DND-41 (cell line): Measurements from ENCODE around the gene ARL17B.
"Not testable (repeated sequence)": the region's sequence is repeated elsewhere in the genome, so short reads cannot be mapped to it uniquely, and the experiment has no call there.

Source experiments
- ATAC-seq: fragments of 200-7000 bp; cut with Tn5 transposase; 3 replicates; pipeline ENCODE4 v1.9.1; 2021; ENCODE audit warnings: low read depth; ENCODE audit not compliant: insufficient read depth
- DNase-seq: peaks from one replicate; pipeline ENCODE4 v3.0.0-alpha.2; 2020
- H2AFZ ChIP-seq: 2 replicates; pipeline ENCODE4 v1.6.0; 2012; ENCODE audit warnings: low read depth, low read length
- H3K27ac ChIP-seq: 2 replicates; pipeline ENCODE4 v1.5.1; 2012; ENCODE audit warnings: low read length, inconsistent platforms
- H3K27me3 ChIP-seq: fragments of 200-600 bp; sonication (generic); 2 replicates; pipeline ENCODE4 v1.6.0; 2012; ENCODE audit warnings: low read length, mild to moderate bottlenecking, inconsistent platforms; ENCODE audit not compliant: insufficient read depth, poor library complexity
- H3K36me3 ChIP-seq: 2 replicates; pipeline ENCODE4 v1.5.1; 2012; ENCODE audit warnings: low read length, inconsistent platforms; ENCODE audit not compliant: insufficient read depth
- H3K4me1 ChIP-seq: 2 replicates; pipeline ENCODE4 v1.5.1; 2012; ENCODE audit warnings: mild to moderate bottlenecking, low read length; ENCODE audit not compliant: insufficient read depth
- H3K4me2 ChIP-seq: 2 replicates; pipeline ENCODE4 v1.6.0; 2012; ENCODE audit warnings: mild to moderate bottlenecking, moderate library complexity, low read length, inconsistent platforms; ENCODE audit not compliant: insufficient read depth
- H3K4me3 ChIP-seq, 2 experiments: fragments of 200-600 bp in 1 of 2; shearing (Covaris generic) in 1 of 2; 2 replicates each; pipeline ENCODE4 v1.5.1; 2012 to 2016; ENCODE audit warnings: inconsistent platforms in 2 of 2, low read length in 2 of 2, mild to moderate bottlenecking in 2 of 2, low read depth in 1 of 2, moderate library complexity in 1 of 2
- H3K79me2 ChIP-seq: 2 replicates; pipeline ENCODE4 v1.6.0; 2012; ENCODE audit warnings: low read length, inconsistent platforms; ENCODE audit not compliant: insufficient read depth
- H3K9ac ChIP-seq: 2 replicates; pipeline ENCODE4 v1.6.0; 2012; ENCODE audit warnings: low read depth, mild to moderate bottlenecking, inconsistent platforms, low read length, moderate library complexity
- H3K9me3 ChIP-seq: 2 replicates; pipeline ENCODE4 v1.5.1; 2012; ENCODE audit warnings: low read length, moderate library complexity, mild to moderate bottlenecking, inconsistent platforms; ENCODE audit not compliant: insufficient read depth, severe bottlenecking
- H4K20me1 ChIP-seq: 2 replicates; pipeline ENCODE4 v1.6.0; 2012; ENCODE audit warnings: low read length; ENCODE audit not compliant: insufficient read depth

Gene ARL17B

GRCh38 chr17:46385491-46385890, 23.9 kb upstream of the ARL17B start:
- not testable (repeated sequence) for H4K20me1 ChIP-seq, H3K4me2 ChIP-seq, H3K27me3 ChIP-seq, H3K4me1 ChIP-seq, H3K9me3 ChIP-seq, H3K27ac ChIP-seq, H3K4me3 ChIP-seq, H3K79me2 ChIP-seq, H3K9ac ChIP-seq, H3K36me3 ChIP-seq, H2AFZ ChIP-seq, DNase-seq, ATAC-seq

DNA sequence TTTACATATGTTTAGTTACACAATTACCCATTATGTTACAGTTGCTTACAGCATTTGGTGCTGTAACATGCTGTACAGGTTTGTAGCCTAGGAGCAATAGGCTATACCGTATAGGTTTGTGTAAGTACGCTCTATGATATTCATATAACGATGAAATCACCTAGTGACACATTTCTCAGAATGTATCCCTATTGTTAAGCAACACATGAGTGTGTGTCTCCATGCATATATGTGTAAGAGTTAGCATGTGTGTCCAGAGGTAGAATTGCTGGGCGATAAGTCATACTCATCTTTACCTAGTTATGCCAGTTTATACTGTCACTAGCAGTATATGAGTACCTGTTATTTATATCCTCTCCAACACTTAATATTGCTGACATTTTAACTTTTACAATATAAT, 21.6 kb upstream of the ARL17B start:
- not testable (repeated sequence) for H4K20me1 ChIP-seq, H3K4me1 ChIP-seq, H3K27ac ChIP-seq, DNase-seq, H2AFZ ChIP-seq, H3K36me3 ChIP-seq, H3K4me2 ChIP-seq, H3K9me3 ChIP-seq, H3K79me2 ChIP-seq, H3K9ac ChIP-seq, H3K4me3 ChIP-seq, H3K27me3 ChIP-seq, ATAC-seq

- not testable (repeated sequence) for H3K79me2 ChIP-seq, H3K9ac ChIP-seq, H3K4me2 ChIP-seq, H2AFZ ChIP-seq, H3K9me3 ChIP-seq, H3K4me1 ChIP-seq, H3K27me3 ChIP-seq, H3K4me3 ChIP-seq, H3K36me3 ChIP-seq, DNase-seq, H4K20me1 ChIP-seq, H3K27ac ChIP-seq
- ATAC-seq, result peak; percentile 58
Observed at GRCh38 chr17:46373418-46373817, 11.9 kb upstream of the ARL17B start.

DNA sequence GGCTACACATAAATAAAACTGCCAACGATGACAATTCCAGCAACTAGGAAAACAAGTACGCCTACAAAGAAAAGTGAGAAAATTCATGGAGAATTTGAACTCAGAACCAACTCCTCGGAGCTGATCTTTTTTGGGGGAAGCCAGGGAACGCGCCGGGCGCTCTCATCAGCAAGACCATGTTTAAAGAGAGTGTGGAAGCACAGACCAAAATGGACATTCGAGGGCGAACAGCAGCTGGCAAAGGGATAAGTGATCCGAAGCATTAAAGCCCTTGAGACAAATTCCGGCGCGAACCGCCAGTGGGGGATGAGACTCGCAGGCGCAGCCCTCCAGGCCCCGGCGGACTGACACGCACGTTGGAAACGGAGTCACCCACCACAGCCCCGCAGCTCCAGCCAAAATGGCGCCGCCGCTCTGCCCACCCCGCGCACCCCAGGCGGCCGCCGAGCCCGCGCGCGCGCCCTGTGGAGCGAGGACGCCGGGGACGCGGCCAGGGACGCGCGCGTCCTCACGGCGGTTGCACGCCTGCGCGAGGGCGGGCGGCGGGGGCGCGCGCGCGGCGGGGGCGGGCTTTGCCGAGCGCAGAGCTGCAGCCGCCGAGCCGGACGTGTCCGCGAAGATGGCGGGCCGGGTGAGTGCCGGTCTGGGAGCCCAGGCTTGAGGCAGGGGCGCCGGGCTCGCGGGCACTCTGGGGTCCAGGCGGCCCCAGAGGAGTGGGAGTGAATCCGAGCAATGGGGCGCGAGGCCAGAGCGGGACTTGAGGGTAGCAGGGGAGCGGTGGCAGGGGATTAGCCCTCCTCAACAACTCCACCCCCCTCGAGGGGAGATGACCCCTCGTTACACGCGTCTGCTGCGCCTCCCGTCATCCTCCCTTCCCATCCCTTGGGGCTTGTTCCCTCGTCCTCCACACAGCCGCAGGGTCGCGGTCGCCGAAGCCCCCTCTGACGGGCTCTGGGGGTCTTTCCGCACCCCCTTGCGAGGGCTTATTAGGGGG, 11.0 kb upstream of the ARL17B start:
- peak; percentile 88 for ATAC-seq
- H3K9ac ChIP-seq, DNase-seq, H2AFZ ChIP-seq, H3K36me3 ChIP-seq, H3K27ac ChIP-seq, H3K9me3 ChIP-seq, H3K4me1 ChIP-seq, H3K79me2 ChIP-seq, H3K4me3 ChIP-seq, H3K27me3 ChIP-seq, H4K20me1 ChIP-seq, H3K4me2 ChIP-seq: not testable (repeated sequence)

DNA sequence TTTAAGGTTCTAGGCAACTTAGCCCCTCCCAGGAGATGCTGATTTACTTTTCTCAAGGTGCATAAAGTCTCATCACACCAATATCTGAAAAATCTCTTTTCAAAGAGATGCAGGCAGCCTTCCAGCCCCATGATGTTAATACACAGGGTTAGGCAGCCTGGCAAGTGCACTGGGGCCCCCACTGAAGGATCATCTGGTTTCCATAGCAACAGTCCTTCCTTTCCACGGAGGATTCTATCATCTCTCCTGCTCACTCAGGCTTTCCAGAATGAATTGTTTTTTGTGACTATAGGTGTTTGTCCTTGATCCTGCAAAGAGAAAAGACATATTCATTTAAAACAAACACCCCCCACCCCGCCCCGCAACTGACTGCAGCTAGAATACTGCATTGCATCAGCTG, 6.0 kb upstream of the ARL17B start:
- H3K4me3 ChIP-seq, H3K27ac ChIP-seq, H3K9ac ChIP-seq, H3K36me3 ChIP-seq, H4K20me1 ChIP-seq, H3K79me2 ChIP-seq, DNase-seq, H3K27me3 ChIP-seq, ATAC-seq, H3K9me3 ChIP-seq, H3K4me2 ChIP-seq, H2AFZ ChIP-seq, H3K4me1 ChIP-seq: not testable (repeated sequence)

DNA sequence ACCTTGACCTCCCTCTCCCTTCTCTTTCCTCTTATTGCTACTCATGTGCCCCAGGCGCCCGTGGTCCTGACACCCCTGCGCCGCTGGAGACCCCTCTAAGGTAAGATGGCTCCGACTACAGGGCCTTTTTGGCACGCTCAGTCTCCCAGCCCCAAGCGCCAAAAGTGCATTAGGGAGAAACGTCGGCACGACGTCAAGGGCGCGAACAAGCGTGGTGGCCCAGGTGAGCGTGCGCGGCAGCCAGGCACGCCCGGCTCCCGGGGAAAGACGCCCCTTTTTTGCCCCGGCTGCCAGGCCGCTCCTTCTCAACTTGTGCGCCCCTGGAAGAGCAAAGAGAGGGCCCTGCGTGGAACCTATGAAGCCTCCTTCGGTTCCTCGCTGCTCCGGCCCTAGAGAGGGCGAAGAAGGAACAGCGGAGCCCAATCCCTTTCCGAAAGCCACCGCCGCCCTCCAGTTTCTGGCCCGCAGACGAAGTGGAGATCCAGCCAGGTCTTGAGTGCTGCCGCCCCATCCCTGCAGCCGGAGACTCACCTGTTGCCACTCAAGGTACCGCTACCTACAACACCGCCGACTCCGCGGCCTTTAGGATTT, 326 bp downstream of the ARL17B start:
- not testable (repeated sequence) for H3K4me2 ChIP-seq, H3K36me3 ChIP-seq, H4K20me1 ChIP-seq, H3K79me2 ChIP-seq, H3K4me3 ChIP-seq, H2AFZ ChIP-seq, H3K9me3 ChIP-seq, H3K27ac ChIP-seq, DNase-seq, H3K4me1 ChIP-seq, H3K9ac ChIP-seq, H3K27me3 ChIP-seq
- ATAC-seq, result peak; percentile 37

DNA sequence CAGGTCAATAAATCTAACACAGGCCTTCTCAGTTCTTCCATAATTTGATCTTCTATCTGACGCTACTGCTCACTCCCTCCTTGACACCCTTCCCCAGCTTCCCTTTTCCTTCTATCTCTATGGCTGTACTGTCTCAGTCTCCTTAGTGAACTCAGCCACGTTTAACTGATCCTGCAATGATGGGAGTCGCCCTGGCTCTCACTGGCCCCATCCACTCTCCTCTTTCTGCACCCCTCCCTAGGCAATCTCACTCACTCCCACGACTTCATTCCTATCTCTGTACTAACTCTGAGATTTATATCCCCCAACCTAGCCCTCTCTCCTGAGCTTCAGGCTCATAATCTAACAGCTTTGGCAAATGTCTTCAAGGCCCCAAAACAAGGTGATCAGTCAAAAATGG, 7.7 kb downstream of the ARL17B start:
- H4K20me1 ChIP-seq, H3K36me3 ChIP-seq, H3K4me3 ChIP-seq, H3K9ac ChIP-seq, ATAC-seq, H3K4me2 ChIP-seq, H3K79me2 ChIP-seq, H3K9me3 ChIP-seq, H3K27ac ChIP-seq, H3K27me3 ChIP-seq, H2AFZ ChIP-seq, H3K4me1 ChIP-seq, DNase-seq: not testable (repeated sequence)

GRCh38 chr17:46349060-46349459, 12.5 kb downstream of the ARL17B start:
- not testable (repeated sequence) for ATAC-seq

More at GRCh38 chr17:46349060-46349459, 12.5 kb downstream of the ARL17B start:
- not testable (repeated sequence) for H3K36me3 ChIP-seq, H3K4me3 ChIP-seq, H3K79me2 ChIP-seq, H2AFZ ChIP-seq, H3K4me1 ChIP-seq, H3K9me3 ChIP-seq, H4K20me1 ChIP-seq, H3K9ac ChIP-seq, H3K4me2 ChIP-seq, DNase-seq, H3K27ac ChIP-seq, H3K27me3 ChIP-seq
